ENCODE data around the gene CCDC78. TPM values are rescaled to one million over a fixed set of nuclear protein-coding genes. Genes with fewer than 3 reads are reported as not detected.

CCDC78 gene
- total RNA-seq, 1 experiment from 2014 or later: 22.9 TPM

GRCh38 chr16:714079-714478 is 12.2 kb downstream of the CCDC78 start (continued):
- TF ChIP-seq CTCF (IDR thresholded peaks at IDR 0.05 in 2 of 3, conservative IDR thresholded peaks at IDR 0.05 in 1 of 3; ENCODE audit: borderline replicate concordance in 1 of 3, insufficient read depth in 1 of 3, low read depth in 2 of 3, low read length in 2 of 3) (no peak), JUND (IDR thresholded peaks at IDR 0.05) (no peak), YY1 (IDR thresholded peaks at IDR 0.05; ENCODE audit: extremely low read depth, insufficient replicate concordance, low read depth, low read length) (no peak), REST (IDR thresholded peaks at IDR 0.05; ENCODE audit: low read depth) (no peak), MAX (IDR thresholded peaks at IDR 0.05) (no peak), SP1 (IDR thresholded peaks at IDR 0.05; ENCODE audit: low read depth) (no peak), ZNF274 (IDR thresholded peaks at IDR 0.05; ENCODE audit: low read depth, low read length) (no peak)

Data from HCT116 (cell line).